ENCODE data around the gene B4GALT5.

GRCh38 chr20:49701241-49701790 lies 12.4 kb downstream of the B4GALT5 start:
- TF ChIP-seq EZH2 (IDR thresholded peaks at IDR 0.05): no peak
- no peak for TF ChIP-seq POLR2AphosphoS5 (IDR thresholded peaks at IDR 0.05; ENCODE audit: borderline replicate concordance, low read depth, low read length)
- no peak for TF ChIP-seq FOXP2 (optimal IDR thresholded peaks at IDR 0.05; ENCODE audit: control extremely low read depth, extremely low read length, insufficient read depth)
